ENCODE measurements around the gene ZNF212. TPM values are rescaled to one million over a fixed set of nuclear protein-coding genes. Genes with fewer than 3 reads are reported as not detected.

ZNF212 gene
- total RNA-seq, 1 donor from 2014 or later = 5.2 TPM

GRCh38 chr7:149297034-149297755 is 57.7 kb downstream of the ZNF212 start:
- no peak for ATAC-seq
- intact Hi-C loops (cut with micrococcal nuclease) = no loop called here
- no peak for DNase-seq

DNA sequence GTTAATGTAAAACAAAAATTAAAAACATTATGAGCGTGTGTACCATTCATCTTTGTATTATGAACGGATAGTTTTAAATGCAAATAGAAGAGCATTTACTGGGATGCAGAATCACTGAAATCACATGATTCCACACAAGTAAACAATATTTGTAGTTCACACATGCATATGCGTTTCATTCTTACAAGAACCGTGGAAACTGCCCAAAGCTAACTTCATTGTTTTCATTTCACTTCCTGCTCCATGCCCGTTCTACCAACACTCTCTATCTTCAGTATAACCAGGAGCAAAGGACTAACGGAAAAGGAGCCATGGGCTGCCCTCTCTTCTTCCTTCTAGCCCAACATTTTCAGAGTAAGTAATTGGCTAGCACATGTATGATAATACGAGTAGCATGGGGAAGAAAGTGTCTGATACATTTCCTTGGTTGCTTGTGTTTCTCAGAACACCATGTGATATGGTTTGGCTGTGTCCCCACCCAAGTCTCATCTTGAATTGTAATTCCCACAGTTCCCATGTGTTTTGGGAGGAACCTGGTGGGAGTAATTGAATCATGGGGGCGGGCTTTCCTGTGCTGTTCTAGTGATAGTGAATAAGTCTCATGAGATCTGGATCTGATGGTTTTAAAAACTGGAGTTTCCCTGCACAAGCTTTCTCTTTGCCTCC is 61.3 kb downstream of the ZNF212 start:
- intact Hi-C loops (cut with micrococcal nuclease) = no loop called here
- DNase-seq (no peak), ATAC-seq (no peak)

GRCh38 chr7:149302222-149302621 is 62.8 kb downstream of the ZNF212 start:
- ATAC-seq (no peak), DNase-seq (no peak)
- intact Hi-C loops (cut with micrococcal nuclease) = no loop called here

DNA sequence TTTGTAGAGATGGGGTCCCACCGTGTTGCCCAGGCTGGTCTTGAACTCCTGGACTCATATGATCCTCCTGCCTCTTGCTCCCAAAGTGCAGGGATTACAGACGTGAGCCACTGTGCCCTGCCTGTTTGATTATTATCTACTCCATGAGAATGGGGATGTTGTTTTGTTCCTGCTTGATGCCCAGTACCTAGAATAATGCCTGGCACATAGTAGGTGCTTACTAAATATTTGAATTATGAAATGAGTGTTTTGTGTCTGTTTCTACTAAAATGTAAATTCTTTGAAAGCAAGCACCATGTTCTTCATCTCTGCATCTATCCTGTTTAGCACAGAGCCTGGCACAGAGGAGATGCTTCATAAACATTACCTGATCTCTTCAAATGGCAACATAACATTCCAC is 63.4 kb downstream of the ZNF212 start:
- ATAC-seq (no peak), DNase-seq (no peak)
- intact Hi-C loops (cut with micrococcal nuclease) = no loop called here

- ATAC-seq (no peak), DNase-seq (no peak)
- intact Hi-C loops (cut with micrococcal nuclease) = no loop called here
Measured at GRCh38 chr7:149304006-149304405, 64.6 kb downstream of the ZNF212 start.

Other genes starting within 250 kb of the ZNF212 start
- gene PDIA4, start 211.1 kb upstream of the ZNF212 start, total RNA-seq = 35.1 TPM
- 2.7 TPM for gene ZNF786, start 148.9 kb upstream of the ZNF212 start, total RNA-seq
- gene ZNF425, start 113.3 kb upstream of the ZNF212 start, total RNA-seq = 0.72 TPM
- 6.6 TPM for gene ZNF398, start 92.2 kb upstream of the ZNF212 start, total RNA-seq
- gene ZNF282, start 44.1 kb upstream of the ZNF212 start, total RNA-seq = 14.5 TPM
- gene ZNF783, start 22.5 kb downstream of the ZNF212 start, total RNA-seq = 4.8 TPM
- gene ZNF777, start 221.4 kb downstream of the ZNF212 start, total RNA-seq = 8.4 TPM

All from left ventricle myocardium superior (tissue), 1 donor.